HepG2 (cell line): ENCODE measurements around the gene YAP1. TPM values are rescaled to one million over a fixed set of nuclear protein-coding genes. Genes with fewer than 3 reads are reported as not detected.

Experiments used
- ASH2L ChIP-seq: fragments of 300-600, 200-600 bp; sonication (generic); IDR thresholded peaks from 2 replicates; pipeline ENCODE4 v1.7.0; 2017; ENCODE audit warnings: low read depth, mild to moderate bottlenecking, moderate library complexity, mixed read lengths, low read length; ENCODE audit not compliant: insufficient read length
- BORCS8-MEF2B ChIP-seq: sonication (generic); formaldehyde crosslinking; IDR thresholded peaks from 2 replicates; pipeline ENCODE4 v1.8.0; 2022; ENCODE audit warnings: mild to moderate bottlenecking, missing genetic modification reagents
- CREM ChIP-seq, 2 experiments: sonication (generic) in 1 of 2; formaldehyde crosslinking in 1 of 2; IDR thresholded peaks; 2 replicates each; pipeline versions ENCODE4 v1.4.0 to v1.6.1; 2016 to 2020; ENCODE audit warnings: antibody characterized with exemption in 1 of 2, mild to moderate bottlenecking in 1 of 2, missing genetic modification reagents in 1 of 2
- ETV6 ChIP-seq: sonication (generic); formaldehyde crosslinking; conservative IDR thresholded peaks from 2 replicates; pipeline ENCODE4 v1.4.0; 2020; ENCODE audit warnings: missing genetic modification reagents
- HMG20A ChIP-seq: IDR thresholded peaks from 2 replicates; pipeline ENCODE4 v1.6.1; 2016; ENCODE audit warnings: borderline replicate concordance
- JARID2 ChIP-seq: sonication (generic); formaldehyde crosslinking; IDR thresholded peaks from 2 replicates; pipeline ENCODE4 v1.8.1; 2023; ENCODE audit warnings: missing genetic modification reagents, inconsistent platforms; ENCODE audit not compliant: insufficient replicate concordance
- KMT2B ChIP-seq: IDR thresholded peaks from 2 replicates; pipeline ENCODE4 v1.6.1; 2016; ENCODE audit warnings: missing genetic modification reagents, missing compliant biosample characterization
- MAF1 ChIP-seq: sonication (generic); formaldehyde crosslinking; IDR thresholded peaks from 2 replicates; pipeline ENCODE4 v1.5.0; 2020; ENCODE audit warnings: missing genetic modification reagents, borderline replicate concordance
- MAZ ChIP-seq, 2 experiments: sonication (generic) in 1 of 2; formaldehyde crosslinking in 1 of 2; IDR thresholded peaks; 2 replicates each; pipeline versions ENCODE4 v1.5.0 to v1.6.1; 2012 to 2020; ENCODE audit warnings: low read depth in 2 of 2, mild to moderate bottlenecking in 2 of 2, borderline replicate concordance in 1 of 2, improper control_type of control experiment in 1 of 2, low read length in 1 of 2, missing genetic modification reagents in 1 of 2, moderate library complexity in 1 of 2
- MEIS2 ChIP-seq: sonication (generic); formaldehyde crosslinking; IDR thresholded peaks from 2 replicates; pipeline ENCODE4 v1.9.0; 2021; ENCODE audit warnings: mild to moderate bottlenecking, missing genetic modification reagents
- RBM39 ChIP-seq: fragments of 200-400 bp; formaldehyde crosslinking; IDR thresholded peaks from one replicate; pipeline ENCODE4 v1.6.1; 2018; ENCODE audit warnings: antibody characterized with exemption, mild to moderate bottlenecking, low read depth, low read length; ENCODE audit not compliant: poor library complexity, severe bottlenecking
- RELA ChIP-seq: sonication (generic); formaldehyde crosslinking; IDR thresholded peaks from 2 replicates; pipeline ENCODE4 v1.4.0; 2020; ENCODE audit warnings: missing genetic modification reagents
- RXRA ChIP-seq: sonication (generic); formaldehyde crosslinking; IDR thresholded peaks from 2 replicates; pipeline ENCODE4 v1.5.1; 2020; ENCODE audit warnings: missing genetic modification reagents
- SIX4 ChIP-seq: sonication (generic); formaldehyde crosslinking; IDR thresholded peaks from 2 replicates; pipeline ENCODE4 v1.4.0; 2020; ENCODE audit warnings: missing genetic modification reagents
- TARDBP ChIP-seq: sonication (generic); formaldehyde crosslinking; IDR thresholded peaks from 2 replicates; pipeline ENCODE4 v1.8.0; 2022; ENCODE audit warnings: mild to moderate bottlenecking, missing genetic modification reagents
- TRIM24 ChIP-seq: sonication (generic); formaldehyde crosslinking; IDR thresholded peaks from 2 replicates; pipeline ENCODE4 v1.8.0; 2022; ENCODE audit warnings: mild to moderate bottlenecking, missing genetic modification reagents
- YEATS4 ChIP-seq: sonication (generic); formaldehyde crosslinking; IDR thresholded peaks from 2 replicates; pipeline ENCODE4 v1.4.0; 2020; ENCODE audit warnings: missing genetic modification reagents, borderline replicate concordance
- ZNF160 ChIP-seq: sonication (generic); formaldehyde crosslinking; IDR thresholded peaks from 2 replicates; pipeline ENCODE4 v1.8.0; 2022; ENCODE audit warnings: mild to moderate bottlenecking, inconsistent platforms, missing genetic modification reagents
- ZNF17 ChIP-seq: sonication (generic); formaldehyde crosslinking; IDR thresholded peaks from 2 replicates; pipeline ENCODE4 v1.5.0; 2020; ENCODE audit warnings: mild to moderate bottlenecking, missing genetic modification reagents
- ZNF329 ChIP-seq: sonication (generic); formaldehyde crosslinking; IDR thresholded peaks from 2 replicates; pipeline ENCODE4 v1.9.0; 2021; ENCODE audit warnings: low read depth, mild to moderate bottlenecking, missing genetic modification reagents
- ZNF337 ChIP-seq: sonication (generic); formaldehyde crosslinking; IDR thresholded peaks from 2 replicates; pipeline ENCODE4 v1.5.1; 2020; ENCODE audit warnings: missing genetic modification reagents, low read depth, mild to moderate bottlenecking, borderline replicate concordance
- ZNF33A ChIP-seq: sonication (generic); formaldehyde crosslinking; IDR thresholded peaks from 2 replicates; pipeline ENCODE4 v1.5.1; 2020; ENCODE audit warnings: missing genetic modification reagents, mild to moderate bottlenecking, moderate library complexity, borderline replicate concordance
- ZNF570 ChIP-seq: sonication (generic); formaldehyde crosslinking; IDR thresholded peaks from 2 replicates; pipeline ENCODE4 v1.4.0; 2020; ENCODE audit warnings: mild to moderate bottlenecking, missing genetic modification reagents, borderline replicate concordance
- ZNF629 ChIP-seq: sonication (generic); formaldehyde crosslinking; conservative IDR thresholded peaks from 2 replicates; pipeline ENCODE4 v1.5.0; 2020; ENCODE audit warnings: missing genetic modification reagents
- ZNF782 ChIP-seq: sonication (generic); formaldehyde crosslinking; IDR thresholded peaks from 2 replicates; pipeline ENCODE4 v1.4.0; 2020; ENCODE audit warnings: missing genetic modification reagents, mild to moderate bottlenecking, borderline replicate concordance
- polyA plus RNA-seq, 8 experiments: library from polyadenylated mRNA; depleted of rRNA in 3 of 8; stranded (reverse) in 7 of 8; unstranded in 1 of 8; fragments of >200 nt; fragmentation: Illumina TruSeq in 4 of 8; extraction: Trizol in 4 of 8; gene quantifications; 2 replicates each; pipeline versions ENCODE4 v1.2.1 to v1.2.3, GENCODE V29; 2011 to 2016; ENCODE audit warnings: low read depth in 4 of 8, missing spikeins in 1 of 8, mixed read lengths in 1 of 8; ENCODE audit not compliant: insufficient read depth in 1 of 8
- total RNA-seq, 5 experiments: library from RNA; depleted of rRNA; stranded (reverse); fragments of >200 nt; fragmentation: Illumina TruSeq; extraction: Trizol; gene quantifications; 2 replicates each; pipeline ENCODE4 v1.2.3, GENCODE V29; 2016; ENCODE audit warnings: low read depth in 1 of 5
- TF ChIP-seq, protein P1 (sequence below): sonication (generic); formaldehyde crosslinking; IDR thresholded peaks from 2 replicates; pipeline ENCODE4 v1.5.1; 2020; ENCODE audit warnings: mild to moderate bottlenecking, missing genetic modification reagents, borderline replicate concordance
- TF ChIP-seq, protein P2 (sequence below): IDR thresholded peaks from 2 replicates; pipeline ENCODE4 v1.6.1; 2012; ENCODE audit warnings: low read depth, low read length, improper control_type of control experiment

Gene YAP1
- total and polyA plus RNA-seq, 2 of the 13 experiments (the other 11 are each of a cell fraction or from before 2014, with no cell fraction given): 59.5 to 91.0 TPM

DNA sequence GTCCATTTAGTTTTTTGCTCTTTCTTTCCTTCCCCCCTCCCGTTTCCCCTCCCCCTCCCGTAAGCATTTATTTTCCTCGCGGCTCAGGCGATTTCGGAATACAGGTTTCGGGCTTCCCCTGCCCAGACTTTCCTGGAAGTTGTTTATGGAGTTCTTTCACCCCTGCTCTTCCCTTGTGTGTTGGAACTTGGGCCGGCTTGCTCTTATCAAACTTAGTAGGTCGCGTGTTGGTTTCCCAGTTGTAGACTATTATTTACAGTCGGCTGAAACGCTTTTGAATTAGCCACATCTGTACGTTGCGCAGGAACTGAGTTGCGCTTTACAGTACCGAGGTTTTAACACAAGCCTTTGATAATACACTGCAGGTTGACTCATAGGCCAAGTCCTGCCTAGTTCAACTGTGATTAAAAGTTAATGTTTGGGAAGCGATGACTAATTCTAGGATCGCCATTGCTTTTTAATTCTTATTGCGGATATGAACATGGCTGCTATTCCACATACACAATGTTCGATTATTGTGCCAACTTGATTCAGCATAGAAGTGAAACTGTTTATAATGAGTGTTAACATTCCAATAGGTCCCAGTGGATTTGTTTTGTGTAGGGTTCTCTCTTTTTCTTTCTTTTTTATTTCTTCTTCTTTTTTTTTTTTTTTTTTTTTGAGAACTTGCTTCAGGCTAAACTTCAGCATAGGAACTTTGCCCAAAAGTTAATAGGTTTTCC lies 1.7 kb downstream of the YAP1 start (continued):
- TF ChIP-seq ZNF329 (CRISPR knock-in tag) (no peak), TRIM24 (CRISPR knock-in tag) (no peak), ASH2L (peak; percentile 74), ZNF337 (CRISPR knock-in tag) (no peak), HMG20A (CRISPR knock-in tag) (peak; percentile 76), SIX4 (no peak), RBM39 (no peak), RELA (CRISPR knock-in tag) (no peak), ZNF629 (no peak), TARDBP (CRISPR knock-in tag) (no peak), ZNF33A (CRISPR knock-in tag) (no peak), CREM (IDR thresholded peaks at IDR 0.05) (peak; percentile 87), CREM (CRISPR knock-in tag; IDR thresholded peaks at IDR 0.05) (no peak), ETV6 (no peak), YEATS4 (CRISPR knock-in tag) (peak; percentile 28; the same call in 1 of the 2 replicates), RXRA (CRISPR knock-in tag) (peak; percentile 81; the same call in 1 of the 2 replicates), KMT2B (CRISPR knock-in tag) (peak; percentile 30), ZNF160 (no peak), MEIS2 (CRISPR knock-in tag) (no peak), JARID2 (CRISPR knock-in tag) (no peak), MAZ (IDR thresholded peaks at IDR 0.05; ENCODE audit: borderline replicate concordance, low read depth, low read length) (no peak), MAZ (CRISPR knock-in tag; IDR thresholded peaks at IDR 0.05; ENCODE audit: low read depth) (no peak), BORCS8-MEF2B (CRISPR knock-in tag) (no peak), MAF1 (CRISPR knock-in tag) (no peak), ZNF782 (CRISPR knock-in tag) (no peak), ZNF570 (CRISPR knock-in tag) (no peak), ZNF17 (CRISPR knock-in tag) (no peak)
- TF ChIP-seq, protein P1, sequence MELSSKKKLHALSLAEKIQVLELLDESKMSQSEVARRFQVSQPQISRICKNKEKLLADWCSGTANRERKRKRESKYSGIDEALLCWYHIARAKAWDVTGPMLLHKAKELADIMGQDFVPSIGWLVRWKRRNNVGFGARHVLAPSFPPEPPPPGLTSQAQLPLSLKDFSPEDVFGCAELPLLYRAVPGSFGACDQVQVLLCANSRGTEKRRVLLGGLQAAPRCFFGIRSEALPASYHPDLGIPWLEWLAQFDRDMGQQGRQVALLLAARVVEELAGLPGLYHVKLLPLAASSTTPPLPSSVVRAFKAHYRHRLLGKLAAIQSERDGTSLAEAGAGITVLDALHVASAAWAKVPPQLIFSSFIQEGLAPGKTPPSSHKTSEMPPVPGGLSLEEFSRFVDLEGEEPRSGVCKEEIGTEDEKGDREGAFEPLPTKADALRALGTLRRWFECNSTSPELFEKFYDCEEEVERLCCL (CRISPR knock-in tag): no peak
- TF ChIP-seq, protein P2, sequence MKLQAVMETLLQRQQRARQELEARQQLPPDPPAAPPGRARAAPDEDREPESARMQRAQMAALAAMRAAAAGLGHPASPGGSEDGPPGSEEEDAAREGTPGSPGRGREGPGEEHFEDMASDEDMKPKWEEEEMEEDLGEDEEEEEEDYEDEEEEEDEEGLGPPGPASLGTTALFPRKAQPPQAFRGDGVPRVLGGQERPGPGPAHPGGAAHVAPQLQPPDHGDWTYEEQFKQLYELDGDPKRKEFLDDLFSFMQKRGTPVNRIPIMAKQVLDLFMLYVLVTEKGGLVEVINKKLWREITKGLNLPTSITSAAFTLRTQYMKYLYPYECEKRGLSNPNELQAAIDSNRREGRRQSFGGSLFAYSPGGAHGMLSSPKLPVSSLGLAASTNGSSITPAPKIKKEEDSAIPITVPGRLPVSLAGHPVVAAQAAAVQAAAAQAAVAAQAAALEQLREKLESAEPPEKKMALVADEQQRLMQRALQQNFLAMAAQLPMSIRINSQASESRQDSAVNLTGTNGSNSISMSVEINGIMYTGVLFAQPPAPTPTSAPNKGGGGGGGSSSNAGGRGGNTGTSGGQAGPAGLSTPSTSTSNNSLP: peak; percentile 88
